ENCODE measurements around the gene KRAS.

The KRAS gene

GRCh38 chr12:25254271-25254880 lies 3.6 kb upstream of the KRAS start:
- DNase-seq = no peak

- no peak for DNase-seq
These were observed 2.8 kb upstream of the KRAS start for GRCh38 chr12:25253371-25254068.

- no peak for DNase-seq
These were observed 2.2 kb upstream of the KRAS start for GRCh38 chr12:25252946-25253345.

- DNase-seq = no peak
These were observed 1.0 kb upstream of the KRAS start for GRCh38 chr12:25251769-25252168.

GRCh38 chr12:25249931-25250738 lies 594 bp downstream of the KRAS start:
- peak; percentile 71 for DNase-seq

- DNase-seq = no peak
These were observed 2.0 kb downstream of the KRAS start for GRCh38 chr12:25248732-25249131.

GRCh38 chr12:25248137-25248536 lies 2.6 kb downstream of the KRAS start:
- no peak for DNase-seq

- DNase-seq = no peak
These were observed 5.2 kb downstream of the KRAS start for GRCh38 chr12:25245491-25245890.

GRCh38 chr12:25243680-25243990 lies 7.1 kb downstream of the KRAS start:
- DNase-seq = no peak

GRCh38 chr12:25242981-25243679 lies 7.6 kb downstream of the KRAS start:
- DNase-seq = no peak

- no peak for DNase-seq
These were observed 9.3 kb downstream of the KRAS start for GRCh38 chr12:25241167-25242020.

GRCh38 chr12:25236626-25237025 lies 14.1 kb downstream of the KRAS start:
- DNase-seq = no peak

GRCh38 chr12:25236190-25236589 lies 14.5 kb downstream of the KRAS start:
- DNase-seq = no peak

GRCh38 chr12:25213338-25213737 lies 37.4 kb downstream of the KRAS start:
- DNase-seq = no peak

GRCh38 chr12:25208554-25208953 lies 42.2 kb downstream of the KRAS start:
- DNase-seq = no peak

- no peak for DNase-seq
These were observed 42.9 kb downstream of the KRAS start for GRCh38 chr12:25207846-25208245.

GRCh38 chr12:25207411-25207810 lies 43.3 kb downstream of the KRAS start:
- DNase-seq = no peak

GRCh38 chr12:25202137-25202536 lies 48.6 kb downstream of the KRAS start:
- DNase-seq = no peak

- DNase-seq = no peak
These were observed 50.0 kb downstream of the KRAS start for GRCh38 chr12:25200703-25201102.

- DNase-seq = no peak
These were observed 53.1 kb downstream of the KRAS start for GRCh38 chr12:25197608-25198007.

- DNase-seq = peak; percentile 99
These were observed 55.4 kb downstream of the KRAS start, which contains the start of the genes DNAI7 and ETFRF1 for GRCh38 chr12:25195056-25195971. Gene DNAI7 (minus strand): TSS chr12:25195160. CDS start chr12:25195078, 82 bp downstream. Gene ETFRF1 (plus strand): TSS chr12:25195237. CDS start chr12:25203957, 8,720 bp downstream.
